CD14-positive monocyte (primary cell): ENCODE measurements around the gene RNASE12. TPM values are rescaled to one million over a fixed set of nuclear protein-coding genes. Genes with fewer than 3 reads are reported as not detected.

ENCODE experiments used
- DNase-seq, 3 donors: peaks; one replicate each; pipeline ENCODE4 v3.0.0-alpha.2; 2011 to 2022
- H2AFZ ChIP-seq: 2 replicates; pipeline ENCODE4 v1.6.0; 2012; ENCODE audit warnings: mild to moderate bottlenecking, low read depth, low read length, inconsistent platforms; ENCODE audit not compliant: insufficient read depth, poor library complexity, severe bottlenecking
- H3K27ac ChIP-seq, 2 donors: 1 replicate in 1 of 2; 2 replicates in 1 of 2; pipeline ENCODE4 v1.5.1; 2012 to 2013; ENCODE audit warnings: low read length in 2 of 2, control low read depth in 1 of 2, inconsistent platforms in 1 of 2, low read depth in 1 of 2, mild to moderate bottlenecking in 1 of 2
- H3K27me3 ChIP-seq, 2 donors: one replicate each; pipeline versions ENCODE4 v1.6.0 to v1.6.1; 2011 to 2013; ENCODE audit warnings: low read length in 2 of 2; ENCODE audit not compliant: control insufficient read depth in 2 of 2, insufficient read depth in 2 of 2
- H3K36me3 ChIP-seq, 2 donors: replicated peaks in 1 of 2; 1 replicate in 1 of 2; 2 replicates in 1 of 2; pipeline versions ENCODE4 v1.5.1 to v1.6.1; 2012 to 2013; ENCODE audit warnings: low read length in 2 of 2, control low read depth in 1 of 2, inconsistent platforms in 1 of 2, mild to moderate bottlenecking in 1 of 2; ENCODE audit not compliant: insufficient read depth in 2 of 2, control insufficient read depth in 1 of 2
- H3K4me1 ChIP-seq, 2 donors: 1 replicate in 1 of 2; 2 replicates in 1 of 2; pipeline versions ENCODE4 v1.5.1 to v1.6.1; 2012 to 2013; ENCODE audit warnings: low read length in 2 of 2, control low read depth in 1 of 2, inconsistent platforms in 1 of 2, mild to moderate bottlenecking in 1 of 2, moderate library complexity in 1 of 2; ENCODE audit not compliant: insufficient read depth in 2 of 2, control insufficient read depth in 1 of 2
- H3K4me2 ChIP-seq: replicated peaks from 2 replicates; pipeline ENCODE3; 2012; ENCODE audit warnings: low read length, moderate library complexity, mild to moderate bottlenecking; ENCODE audit not compliant: poor library complexity, severe bottlenecking; ENCODE audit errors: extremely low read depth
- H3K4me3 ChIP-seq, 3 experiments: fragments of 200-600 bp in 1 of 3; sonication (generic) in 1 of 3; replicated peaks in 1 of 3; 1 replicate in 2 of 3; 2 replicates in 1 of 3; pipeline ENCODE4 v1.5.1; 2011 to 2013; ENCODE audit warnings: low read length in 3 of 3, mild to moderate bottlenecking in 3 of 3, control low read depth in 2 of 3, low read depth in 2 of 3, inconsistent platforms in 1 of 3, moderate library complexity in 1 of 3
- H3K79me2 ChIP-seq: 2 replicates; pipeline ENCODE4 v1.6.0; 2012; ENCODE audit warnings: mild to moderate bottlenecking, control low read depth, inconsistent platforms, low read length, moderate library complexity; ENCODE audit not compliant: insufficient read depth
- H3K9ac ChIP-seq: 2 replicates; pipeline ENCODE4 v1.6.0; 2017; ENCODE audit warnings: low read length, mild to moderate bottlenecking; ENCODE audit not compliant: insufficient read depth, poor library complexity, severe bottlenecking
- H3K9me3 ChIP-seq, 2 donors: replicated peaks in 1 of 2; 1 replicate in 1 of 2; 2 replicates in 1 of 2; pipeline versions ENCODE4 v1.5.1 to v1.6.1; 2012 to 2013; ENCODE audit warnings: low read length in 2 of 2, control low read depth in 1 of 2; ENCODE audit not compliant: control insufficient read depth in 1 of 2, insufficient read depth in 1 of 2
- H4K20me1 ChIP-seq: 2 replicates; pipeline ENCODE4 v1.6.0; 2012; ENCODE audit warnings: mild to moderate bottlenecking, low read length, control low read depth, moderate library complexity; ENCODE audit not compliant: insufficient read depth
- H3K27ac Mint-ChIP-seq, 7 donors: one replicate each; pipeline ENCODE4 v1.8.0; 2020; ENCODE audit warnings: mild to moderate bottlenecking in 7 of 7, mixed read lengths in 7 of 7, moderate library complexity in 6 of 7, inconsistent platforms in 2 of 7
- H3K27me3 Mint-ChIP-seq, 3 donors: one replicate each; pipeline ENCODE4 v1.8.0; 2021 to 2022; ENCODE audit warnings: low read depth in 3 of 3, mild to moderate bottlenecking in 3 of 3, mixed read lengths in 3 of 3, moderate library complexity in 3 of 3, inconsistent platforms in 1 of 3
- H3K36me3 Mint-ChIP-seq, 2 donors: one replicate each; pipeline ENCODE4 v1.8.0; 2020; ENCODE audit warnings: mixed read lengths in 2 of 2, inconsistent platforms in 1 of 2, mild to moderate bottlenecking in 1 of 2
- H3K4me1 Mint-ChIP-seq: one replicate; pipeline ENCODE4 v1.8.0; 2020; ENCODE audit warnings: mild to moderate bottlenecking, mixed read lengths
- H3K4me3 Mint-ChIP-seq, 2 donors: one replicate each; pipeline ENCODE4 v1.8.0; 2020; ENCODE audit warnings: mild to moderate bottlenecking in 2 of 2, mixed read lengths in 2 of 2, moderate library complexity in 1 of 2
- H3K9me3 Mint-ChIP-seq, 7 donors: one replicate each; pipeline ENCODE4 v1.8.0; 2020 to 2022; ENCODE audit warnings: mixed read lengths in 7 of 7, mild to moderate bottlenecking in 6 of 7, moderate library complexity in 6 of 7, inconsistent platforms in 2 of 7
- CTCF ChIP-seq: fragments of 200-600 bp; IDR thresholded peaks from one replicate; pipeline ENCODE4 v1.8.0; 2022; ENCODE audit warnings: antibody characterized with exemption, mild to moderate bottlenecking
- WGBS: methylation state at CpG from one replicate; pipeline ENCODE4 v1.1.5; 2013; ENCODE audit warnings: missing lambda C conversion rate; ENCODE audit not compliant: insufficient coverage; 5-methylcytosine and 5-hydroxymethylcytosine counted together
- intact Hi-C, 2 donors: fragments of 100-400 bp; cut with micrococcal nuclease; formaldehyde crosslinking; loops; one replicate each; pipeline versions ENCODE4 v1.15.0 to v1.15.1; 2023
- polyA plus RNA-seq, 3 donors: library from polyadenylated mRNA; depleted of rRNA in 1 of 3; unstranded in 2 of 3; stranded (reverse) in 1 of 3; fragments of 300-500 nt in 2 of 3; fragments of >200 nt in 1 of 3; fragmentation: Illumina TruSeq in 2 of 3; gene quantifications; 1 replicate in 2 of 3; 2 replicates in 1 of 3; pipeline ENCODE4 v1.2.3, GENCODE V29; 2012 to 2021

RNASE12 gene
- polyA plus RNA-seq, 3 donors, result not detected

- no peak overlapping the region for H3K27ac Mint-ChIP-seq
- no peaks in the 10 kb centered on the region for H3K4me1 Mint-ChIP-seq
- WGBS, result 94% methylated on average over 2 of the region's 2 CpGs
- Histone ChIP-seq H3K79me2 (no peaks in the 10 kb centered on the region), H2AFZ (no peak overlapping the region), H3K9me3 (peaks cover 12 to 15% of the 10 kb centered on the region in 2 donors), H4K20me1 (no peaks in the 10 kb centered on the region), H3K27me3 (no peaks in the 10 kb centered on the region), H3K9ac (no peak overlapping the region), H3K4me3 (no peak overlapping the region), H3K36me3 (no peaks in the 10 kb centered on the region), H3K4me2 (no peak overlapping the region), H3K4me1 (no peaks in the 10 kb centered on the region), H3K27ac (no peak overlapping the region)
- no peak for TF ChIP-seq CTCF
- H3K9me3 Mint-ChIP-seq, result peaks cover 8 to 19% (median 13%) of the 10 kb centered on the region in 7 donors
- H3K4me3 Mint-ChIP-seq, result no peak overlapping the region
- H3K27me3 Mint-ChIP-seq, result peaks cover 0 to 3% (median 0%) of the 10 kb centered on the region in 3 donors
- no peaks in the 10 kb centered on the region for H3K36me3 Mint-ChIP-seq
- intact Hi-C loops, result no loop called here
- no peak for DNase-seq
Measured at GRCh38 chr14:20564501-20564997, 26.6 kb downstream of the RNASE12 start.

GRCh38 chr14:20563971-20564370, 27.2 kb downstream of the RNASE12 start:
- Histone ChIP-seq H2AFZ (no peak overlapping the region), H3K4me2 (no peak overlapping the region), H3K27ac (no peak overlapping the region), H3K36me3 (no peaks in the 10 kb centered on the region), H3K27me3 (no peaks in the 10 kb centered on the region), H3K4me3 (no peak overlapping the region), H3K4me1 (no peaks in the 10 kb centered on the region), H3K79me2 (no peaks in the 10 kb centered on the region), H3K9ac (no peak overlapping the region), H3K9me3 (peaks cover 7 to 10% of the 10 kb centered on the region in 2 donors), H4K20me1 (no peaks in the 10 kb centered on the region)
- TF ChIP-seq CTCF, result no peak
- no CpG with 5 or more reads among the region's 1 CpG for WGBS
- Mint-ChIP-seq H3K27ac (no peak overlapping the region), H3K9me3 (peaks cover 6 to 13% (median 8%) of the 10 kb centered on the region in 7 donors), H3K4me1 (no peaks in the 10 kb centered on the region), H3K36me3 (no peaks in the 10 kb centered on the region), H3K27me3 (peaks cover 0 to 3% (median 0%) of the 10 kb centered on the region in 3 donors), H3K4me3 (no peak overlapping the region)
- intact Hi-C loops, result no loop called here
- DNase-seq, result no peak
